Lung (tissue), 12 donors: ENCODE measurements around the gene TSC22D4. TPM values are rescaled to one million over a fixed set of nuclear protein-coding genes. Genes with fewer than 3 reads are reported as not detected.

Experiments used
- ATAC-seq: fragments of 200-7000 bp; cut with Tn5 transposase; one replicate; pipeline ENCODE4 v1.9.1; 2020; ENCODE audit warnings: moderate number of reproducible peaks; ENCODE audit not compliant: insufficient read depth, low FRiP score
- DNase-seq, 3 donors: peaks; one replicate each; pipeline ENCODE4 v3.0.0-alpha.2; 2013 to 2017
- H3K27ac ChIP-seq, 2 donors: one replicate each; pipeline ENCODE4 v1.5.1; 2013; ENCODE audit warnings: mild to moderate bottlenecking in 2 of 2, moderate library complexity in 2 of 2, control low read depth in 1 of 2, inconsistent platforms in 1 of 2, low read depth in 1 of 2, low read length in 1 of 2
- H3K27me3 ChIP-seq, 3 donors: one replicate each; pipeline ENCODE4 v1.5.1; 2013; ENCODE audit warnings: low read length in 2 of 3; ENCODE audit not compliant: control insufficient read depth in 3 of 3, insufficient read depth in 3 of 3
- H3K36me3 ChIP-seq, 4 donors: one replicate each; pipeline ENCODE4 v1.5.1; 2013; ENCODE audit warnings: low read length in 4 of 4, mild to moderate bottlenecking in 1 of 4, moderate library complexity in 1 of 4; ENCODE audit not compliant: control insufficient read depth in 4 of 4, insufficient read depth in 4 of 4
- H3K4me1 ChIP-seq, 5 donors: one replicate each; pipeline ENCODE4 v1.5.1; 2013; ENCODE audit warnings: low read length in 5 of 5, mild to moderate bottlenecking in 2 of 5, moderate library complexity in 1 of 5; ENCODE audit not compliant: control insufficient read depth in 5 of 5, insufficient read depth in 5 of 5
- H3K4me3 ChIP-seq: one replicate; pipeline ENCODE4 v1.5.1; 2013; ENCODE audit warnings: mild to moderate bottlenecking, control low read depth, moderate library complexity
- H3K9ac ChIP-seq, 2 donors: one replicate each; pipeline ENCODE4 v1.5.1; 2013; ENCODE audit warnings: low read length in 2 of 2, control low read depth in 1 of 2; ENCODE audit not compliant: insufficient read depth in 1 of 2
- H3K9me3 ChIP-seq, 4 donors: one replicate each; pipeline ENCODE4 v1.5.1; 2013; ENCODE audit warnings: low read length in 3 of 4, mild to moderate bottlenecking in 1 of 4, moderate library complexity in 1 of 4; ENCODE audit not compliant: control insufficient read depth in 4 of 4, insufficient read depth in 3 of 4
- CTCF ChIP-seq: IDR thresholded peaks from 2 replicates; pipeline ENCODE4 v1.5.1; 2012; ENCODE audit warnings: mild to moderate bottlenecking; ENCODE audit errors: control extremely low read depth, extremely low read depth
- WGBS, 2 donors: extraction: QIAGEN DNeasy Blood & Tissue Kit; methylation state at CpG; one replicate each; pipeline ENCODE4 v1.1.7; 2013; 5-methylcytosine and 5-hydroxymethylcytosine counted together
- polyA plus RNA-seq, 2 donors: library from polyadenylated mRNA; stranded (reverse); fragments of 200-250 nt; gene quantifications; one replicate each; pipeline ENCODE4 v1.2.1, GENCODE V29; 2013
- total RNA-seq, 2 donors: library from RNA; depleted of rRNA in 1 of 2; stranded (reverse); fragments of >200 nt in 1 of 2; gene quantifications; one replicate each; pipeline ENCODE4 v1.2.1, GENCODE V29; 2014 to 2021
- donor health status: control.
- donor health status: control.
- donor health status: Bipolar disorder and iron deficiency.
- donor health status: healthy.
- donor health status: DM: yes; HTN: yes; CAD: no.

Gene TSC22D4
- total and polyA plus RNA-seq, 4 donors: 33.6 to 62.8 (median 50.1) TPM

- TF ChIP-seq CTCF: no peak
- ATAC-seq: no peak
- H3K9ac ChIP-seq: no peak overlapping the region
- no peaks in the 10 kb centered on the region for H3K9me3 ChIP-seq
- peaks cover 0 to 8% (median 3%) of the 10 kb centered on the region in 4 donors for H3K36me3 ChIP-seq
- DNase-seq: peak in 1 of 3 donors; percentile 9
- WGBS, 2 donors: 49 to 50% methylated on average over 16 of the region's 16 CpGs
- peaks cover 0 to 23% (median 12%) of the 10 kb centered on the region in 5 donors for H3K4me1 ChIP-seq
- H3K4me3 ChIP-seq: no peak overlapping the region
- H3K27ac ChIP-seq: peak overlapping the region in 1 of 2 donors; percentile 98
- no peaks in the 10 kb centered on the region for H3K27me3 ChIP-seq
These were observed 51.2 kb downstream of the TSC22D4 start for GRCh38 chr7:100427762-100428198.

GRCh38 chr7:100426516-100426915 is 52.5 kb downstream of the TSC22D4 start:
- DNase-seq (no peak), ATAC-seq (no peak)
- H3K4me3 ChIP-seq: no peak overlapping the region
- no peaks in the 10 kb centered on the region for H3K27me3 ChIP-seq
- no peak overlapping the region for H3K9ac ChIP-seq
- H3K4me1 ChIP-seq: peaks cover 0 to 15% (median 6%) of the 10 kb centered on the region in 5 donors
- no peak overlapping the region for H3K27ac ChIP-seq
- TF ChIP-seq CTCF: no peak
- H3K9me3 ChIP-seq: no peaks in the 10 kb centered on the region
- H3K36me3 ChIP-seq: peaks cover 0 to 5% (median 1%) of the 10 kb centered on the region in 4 donors

- H3K4me1 ChIP-seq: peaks cover 0 to 4% (median 0%) of the 10 kb centered on the region in 5 donors
- H3K4me3 ChIP-seq: no peak overlapping the region
- H3K9me3 ChIP-seq: no peaks in the 10 kb centered on the region
- no peaks in the 10 kb centered on the region for H3K27me3 ChIP-seq
- no peak overlapping the region for H3K9ac ChIP-seq
- ATAC-seq (no peak), DNase-seq (no peak)
- H3K27ac ChIP-seq: no peak overlapping the region
- WGBS, 2 donors: 39 to 86% methylated on average over 1 of the region's 1 CpG
- peaks cover 0 to 2% (median 0%) of the 10 kb centered on the region in 4 donors for H3K36me3 ChIP-seq
- TF ChIP-seq CTCF: no peak
These were observed 53.7 kb downstream of the TSC22D4 start for GRCh38 chr7:100425347-100425746.

- 83 to 88% methylated on average over 6 of the region's 6 CpGs for WGBS, 2 donors
These were observed 55.7 kb downstream of the TSC22D4 start for GRCh38 chr7:100423315-100423714.

More at GRCh38 chr7:100423315-100423714, 55.7 kb downstream of the TSC22D4 start:
- H3K27me3 ChIP-seq: no peaks in the 10 kb centered on the region
- H3K4me1 ChIP-seq: peaks cover 0 to 4% (median 0%) of the 10 kb centered on the region in 5 donors
- no peak for ATAC-seq
- no peak overlapping the region for H3K27ac ChIP-seq
- no peaks in the 10 kb centered on the region for H3K9me3 ChIP-seq
- no peak for TF ChIP-seq CTCF
- peaks cover 0 to 2% (median 0%) of the 10 kb centered on the region in 4 donors for H3K36me3 ChIP-seq
- DNase-seq: no peak
- no peak overlapping the region for H3K4me3 ChIP-seq
- H3K9ac ChIP-seq: no peak overlapping the region
